AG04449 (cell line): Measurements from ENCODE around the gene PCDHGC3.

Experiments
- CTCF ChIA-PET: fragments of 350-600 bp; formaldehyde crosslinking; extraction: SDS; loops from one replicate; lab custom pipeline; 2021; ENCODE audit warnings: antibody characterized with exemption; lab: Yijun Ruan, JAX
- POLR2A ChIA-PET: fragments of 400-600, 350-600 bp; formaldehyde crosslinking; extraction: SDS; loops from one replicate; lab custom pipeline; 2020; ENCODE audit warnings: antibody characterized with exemption, inconsistent platforms; lab: Yijun Ruan, JAX
- DNase-seq: peaks from one replicate; pipeline ENCODE4 v3.0.0-alpha.2; 2010; ENCODE audit warnings: low read depth, low spot score
- H3K4me3 ChIP-seq: 2 replicates; pipeline ENCODE4 v1.5.1; 2011; ENCODE audit warnings: low read depth, mild to moderate bottlenecking, control low read depth, low read length
- CTCF ChIP-seq: IDR thresholded peaks from one replicate; pipeline ENCODE4 v1.5.1; 2011; ENCODE audit warnings: mild to moderate bottlenecking, moderate library complexity, low read length, control low read depth, inconsistent platforms; ENCODE audit not compliant: insufficient read depth; ENCODE audit errors: missing control alignments

Gene PCDHGC3

GRCh38 chr5:141479776-141480175 lies 4.0 kb downstream of the PCDHGC3 start:
- CTCF ChIA-PET: interaction anchor here (1.5 to 37.5 kb wide), 5 partner anchors 9 to 84 kb away, joined by 4 to 856 read pairs (median 9); partner anchors contain the start of gene PCDHGC5
- peak overlapping the region; percentile 40 for H3K4me3 ChIP-seq
- DNase-seq: no peak
- POLR2A ChIA-PET: no interaction called here
- TF ChIP-seq CTCF: no peak

GRCh38 chr5:141483902-141484301 lies 8.1 kb downstream of the PCDHGC3 start:
- DNase-seq: no peak
- no peak for TF ChIP-seq CTCF
- H3K4me3 ChIP-seq: no peak overlapping the region; the same call in 1 of the 2 replicates
- ChIA-PET CTCF (interaction anchor here (0.9 to 37.5 kb wide), 6 partner anchors 9 to 74 kb away, joined by 4 to 856 read pairs (median 7); partner anchors contain the start of genes PCDHGA12 and PCDHGC3), POLR2A (no interaction called here)

GRCh38 chr5:141484310-141484640 lies 8.5 kb downstream of the PCDHGC3 start:
- H3K4me3 ChIP-seq: peak overlapping the region; percentile 36
- CTCF ChIA-PET: interaction anchor here (0.9 to 37.5 kb wide), 7 partner anchors 9 to 74 kb away, joined by 3 to 856 read pairs (median 5); partner anchors contain the start of genes PCDHGA12 and PCDHGC3
- POLR2A ChIA-PET: no interaction called here
- TF ChIP-seq CTCF: no peak
- DNase-seq: no peak

GRCh38 chr5:141484641-141485311 lies 9.0 kb downstream of the PCDHGC3 start, which contains the start of gene PCDHGC4:
TSS of gene PCDHGC4 (plus strand) at chr5:141485030. CDS start at chr5:141485174, 144 bp downstream.
- DNase-seq: no peak
- no peak for TF ChIP-seq CTCF
- peak within 1 kb of the TSS; percentile 36 for H3K4me3 ChIP-seq
- POLR2A ChIA-PET: interaction anchor here (1.0 to 1.2 kb wide), 3 partner anchors 8 to 29 kb away, joined by 3 read pairs; no protein-coding TSS in a partner anchor
- CTCF ChIA-PET: interaction anchor here (0.6 to 37.5 kb wide), 9 partner anchors 8 to 73 kb away, joined by 3 to 856 read pairs (median 4); partner anchors contain the start of genes PCDHGA12 and PCDHGC3

- CTCF ChIA-PET: interaction anchor here (0.6 to 37.5 kb wide), 10 partner anchors 9 to 75 kb away, joined by 3 to 856 read pairs (median 3); partner anchors contain the start of genes PCDHGA12 and PCDHGC3
- POLR2A ChIA-PET: interaction anchor here (1.0 to 1.2 kb wide), 3 partner anchors 9 to 28 kb away, joined by 3 read pairs; no protein-coding TSS in a partner anchor
- no peak for DNase-seq
- no peak for TF ChIP-seq CTCF
- peak overlapping the region; percentile 36 for H3K4me3 ChIP-seq
Observed at GRCh38 chr5:141485321-141486055, 9.7 kb downstream of the PCDHGC3 start.
